Activated CD4-positive, alpha-beta T cell treated with anti-CD3 and anti-CD28 coated beads, Interleukin-2, Interleukin-4, amounts not matched to agents 100 ng/mL and 50 ng/mL, durations not matched to agents 16 hours and 8 hours (primary cell): ENCODE results near the gene SHH.

Source experiments
- DNase-seq: peaks from one replicate; pipeline ENCODE4 v3.0.0-alpha.2; 2020; ENCODE audit warnings: low spot score

Gene SHH

DNA sequence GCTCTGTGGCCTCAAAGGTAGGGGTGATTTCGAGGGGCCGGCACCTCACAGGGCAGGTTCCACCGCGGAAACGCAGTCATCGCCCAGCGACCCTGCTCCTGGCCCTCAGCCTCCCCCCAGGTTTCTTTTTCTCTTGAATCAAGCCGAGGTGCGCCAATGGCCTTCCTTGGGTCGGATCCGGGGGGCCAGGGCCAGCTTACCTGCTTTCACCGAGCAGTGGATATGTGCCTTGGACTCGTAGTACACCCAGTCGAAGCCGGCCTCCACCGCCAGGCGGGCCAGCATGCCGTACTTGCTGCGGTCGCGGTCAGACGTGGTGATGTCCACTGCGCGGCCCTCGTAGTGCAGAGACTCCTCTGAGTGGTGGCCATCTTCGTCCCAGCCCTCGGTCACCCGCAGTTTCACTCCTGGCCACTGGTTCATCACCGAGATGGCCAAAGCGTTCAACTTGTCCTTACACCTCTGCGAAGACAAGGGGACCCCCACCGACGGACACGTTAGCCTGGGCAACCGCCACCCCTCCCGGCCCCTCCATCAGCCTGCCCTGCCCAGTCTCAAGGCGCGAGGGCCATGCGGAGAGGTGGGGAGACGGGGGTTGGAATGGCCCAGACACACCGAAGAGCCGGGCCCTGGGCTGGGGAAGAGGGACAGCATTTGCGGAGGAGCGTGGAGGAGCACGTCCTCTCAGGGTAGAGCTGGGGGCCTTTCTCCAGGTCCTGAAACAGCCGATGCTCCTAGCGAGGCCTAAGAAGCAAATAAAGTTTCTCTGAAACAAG, 6.0 kb downstream of the SHH start:
- DNase-seq, result no peak

DNA sequence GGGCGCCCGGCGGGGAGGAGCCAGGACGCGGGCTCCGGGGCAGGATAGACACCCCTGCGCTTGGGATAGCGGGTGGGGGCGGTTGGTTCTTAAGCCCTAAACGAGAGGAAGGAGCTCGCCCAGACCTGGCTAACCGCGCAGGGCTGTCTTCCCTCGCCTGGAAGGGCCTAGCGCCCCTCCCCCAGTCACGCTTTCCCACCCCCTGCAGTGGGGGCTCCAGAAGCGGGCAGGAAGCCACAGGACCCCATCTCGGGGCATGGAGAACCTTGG, 6.5 kb downstream of the SHH start:
- DNase-seq, result no peak

GRCh38 chr7:155804897-155805825, 7.1 kb downstream of the SHH start:
- DNase-seq, result peak; percentile 54

GRCh38 chr7:155804431-155804831, 7.8 kb downstream of the SHH start:
- no peak for DNase-seq

- DNase-seq, result no peak
Observed at GRCh38 chr7:155803418-155804376, 8.6 kb downstream of the SHH start.

DNA sequence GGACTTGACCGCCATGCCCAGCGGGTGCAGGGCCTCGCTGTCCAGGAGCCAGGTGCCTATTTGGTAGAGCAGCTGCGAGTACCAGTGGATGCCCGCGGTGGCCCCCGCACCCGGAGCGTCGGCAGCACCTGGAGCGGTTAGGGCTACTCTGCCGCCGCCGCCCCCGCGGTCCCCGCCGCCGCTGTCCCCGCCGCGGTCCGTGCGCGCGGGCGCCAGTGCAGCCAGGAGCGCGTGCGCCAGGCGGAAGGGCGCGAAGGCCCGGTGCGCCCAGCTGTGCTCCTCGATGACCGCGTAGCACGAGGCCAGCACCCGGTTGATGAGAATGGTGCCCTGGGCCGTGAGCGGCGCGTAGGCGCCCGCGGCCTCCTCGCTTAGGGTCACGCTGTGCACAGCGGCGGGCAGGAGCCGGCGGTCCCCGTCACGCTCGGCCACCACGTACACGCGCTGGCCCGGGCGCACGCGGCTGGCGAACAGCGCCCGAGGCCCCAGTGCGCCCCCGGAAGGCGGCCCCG, 9.3 kb downstream of the SHH start:
- DNase-seq, result no peak

DNA sequence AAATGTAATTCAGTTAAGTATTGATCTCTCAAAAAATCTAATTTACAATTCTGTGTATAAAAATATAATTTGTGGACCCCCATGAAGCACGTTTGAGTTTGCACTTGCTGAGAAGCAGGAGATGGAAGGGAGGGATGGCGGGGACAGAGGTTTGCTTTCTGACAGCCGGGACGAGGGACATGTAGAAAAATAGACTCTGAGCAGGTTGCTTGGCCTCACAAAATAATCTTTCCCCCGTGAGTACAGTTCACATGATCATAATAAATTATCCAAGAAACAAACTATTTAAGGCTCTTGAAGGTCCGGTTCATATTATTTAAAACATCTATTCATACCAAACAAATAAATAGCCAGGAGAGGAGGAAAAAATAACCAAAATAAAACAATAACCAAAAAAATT, 10.0 kb downstream of the SHH start:
- DNase-seq, result no peak

DNA sequence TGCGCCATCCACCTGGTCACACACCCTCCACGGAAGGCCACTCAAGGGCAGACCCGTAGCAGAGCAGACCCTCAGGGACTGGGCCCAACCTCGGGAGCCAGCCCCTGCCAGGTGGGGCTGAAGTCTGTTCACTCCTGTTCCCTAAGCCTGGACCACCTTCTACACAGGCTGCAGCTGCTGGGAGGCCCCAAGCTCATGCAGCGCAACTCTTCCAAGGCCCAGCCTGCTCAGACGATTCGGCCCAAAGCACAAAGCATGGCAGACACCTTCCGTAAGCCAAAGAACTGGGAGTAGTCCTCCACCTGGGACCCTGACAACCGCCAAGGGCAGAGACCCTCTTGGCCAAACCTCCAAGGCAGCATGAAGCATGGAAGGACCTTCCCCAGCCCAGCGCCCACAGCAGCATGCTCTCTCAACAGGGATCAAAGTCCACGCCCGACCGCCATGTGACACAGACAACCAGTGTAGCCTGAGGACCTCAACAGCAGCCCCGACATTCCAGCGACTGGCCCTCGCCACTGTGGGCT, 11.5 kb downstream of the SHH start:
- DNase-seq, result no peak

- no peak for DNase-seq
Observed at GRCh38 chr7:155800301-155800700, 12.0 kb downstream of the SHH start.

DNA sequence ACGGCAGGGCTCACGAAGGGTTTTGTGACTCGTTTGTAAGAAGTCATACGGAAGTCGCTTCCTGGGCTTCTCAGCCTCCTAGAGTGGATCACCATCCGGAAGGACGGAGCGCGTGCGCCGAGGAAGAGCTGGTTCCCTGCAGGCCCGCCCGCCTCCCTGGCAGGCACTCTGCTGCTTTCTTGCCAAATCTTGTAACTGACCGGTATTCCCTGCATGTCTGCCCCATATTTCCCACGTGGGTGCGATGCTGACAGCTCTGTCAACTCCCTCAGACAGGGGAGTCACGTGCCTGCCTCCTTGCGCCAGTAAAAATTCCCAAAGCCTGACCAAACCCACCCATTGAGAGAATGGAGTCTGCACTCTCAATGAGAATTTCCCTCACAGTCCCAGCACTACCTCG, 12.7 kb downstream of the SHH start:
- no peak for DNase-seq

DNA sequence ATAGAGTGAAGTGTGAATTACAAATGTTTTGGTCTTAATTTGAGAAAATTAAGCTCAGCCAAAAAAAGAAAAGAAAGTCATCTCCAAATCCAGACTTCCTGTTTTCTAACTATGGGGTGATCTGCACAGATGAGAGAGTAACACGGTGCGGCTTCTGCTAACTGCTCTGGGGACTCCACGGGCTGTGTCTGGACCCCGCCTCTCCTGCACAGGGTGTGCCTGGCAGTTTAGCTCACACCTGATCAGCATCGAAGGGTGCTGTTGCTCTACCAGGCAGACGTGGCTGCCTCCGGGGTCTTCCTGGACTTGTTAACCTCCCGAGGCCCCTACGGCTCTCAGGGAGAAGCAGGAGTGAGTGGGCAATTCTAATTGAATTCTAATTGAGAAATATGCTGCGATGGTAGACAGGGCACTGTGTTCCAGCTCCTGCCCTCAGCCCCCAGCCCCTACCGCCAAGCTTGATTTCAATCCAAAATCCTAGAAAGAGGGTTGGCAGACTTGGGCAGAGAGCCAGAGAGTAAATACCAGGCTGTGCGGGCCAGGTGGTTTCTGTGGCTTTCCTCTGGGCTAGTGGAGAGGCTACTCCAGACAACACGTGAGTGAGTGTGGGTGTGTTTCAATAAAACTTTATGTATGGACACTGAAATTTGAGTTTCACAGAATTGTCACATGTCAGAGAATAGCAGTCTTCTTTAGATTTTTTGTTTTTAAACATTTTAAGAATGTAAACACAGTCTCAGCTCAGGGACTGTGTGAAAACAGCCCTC, 13.4 kb downstream of the SHH start:
- DNase-seq, result no peak

GRCh38 chr7:155797262-155798250, 14.7 kb downstream of the SHH start:
- no peak for DNase-seq

DNA sequence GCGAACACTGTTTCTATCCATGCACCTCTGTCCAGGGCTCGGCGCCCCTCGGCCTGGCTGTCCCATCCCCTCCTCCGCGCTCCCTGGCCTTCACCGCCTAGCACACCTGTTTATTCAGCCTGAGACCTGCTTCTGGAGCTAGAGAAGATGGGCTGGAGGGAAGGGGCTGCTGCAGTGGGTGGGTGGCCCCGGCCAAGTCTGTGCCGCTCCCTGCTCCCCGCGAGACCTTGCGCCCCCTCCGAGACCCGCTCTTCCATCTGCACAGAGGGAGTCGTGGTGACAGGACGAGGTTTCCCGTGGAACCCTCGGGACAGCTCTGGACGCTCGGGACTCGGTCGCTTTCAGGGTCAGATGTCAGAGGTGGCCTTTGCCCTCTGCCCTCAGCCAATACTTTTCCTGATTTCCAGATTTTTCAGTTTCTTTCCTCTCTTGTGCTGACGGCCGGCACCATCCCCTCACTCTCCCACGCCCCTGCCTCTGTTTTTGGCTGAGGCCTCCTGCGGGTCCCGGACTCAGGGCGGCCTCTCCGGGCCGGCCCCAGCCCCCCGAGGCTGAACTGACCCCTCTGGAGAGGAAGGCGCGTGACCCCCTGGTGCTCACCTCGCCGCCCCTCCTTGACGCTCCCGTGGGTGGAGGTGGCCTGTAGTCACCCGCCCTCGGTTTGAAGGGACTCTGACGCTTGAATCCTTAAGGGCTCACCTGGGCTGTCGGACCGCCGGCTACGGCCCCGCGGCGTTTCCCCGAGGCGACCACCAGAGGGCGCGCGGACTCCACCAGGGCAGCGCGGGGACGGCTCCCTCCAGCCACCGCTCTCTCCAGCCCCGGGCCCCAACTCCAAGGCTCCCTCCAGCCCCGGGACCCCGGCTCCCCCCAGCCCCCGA, 15.6 kb downstream of the SHH start:
- DNase-seq, result peak; percentile 67

DNA sequence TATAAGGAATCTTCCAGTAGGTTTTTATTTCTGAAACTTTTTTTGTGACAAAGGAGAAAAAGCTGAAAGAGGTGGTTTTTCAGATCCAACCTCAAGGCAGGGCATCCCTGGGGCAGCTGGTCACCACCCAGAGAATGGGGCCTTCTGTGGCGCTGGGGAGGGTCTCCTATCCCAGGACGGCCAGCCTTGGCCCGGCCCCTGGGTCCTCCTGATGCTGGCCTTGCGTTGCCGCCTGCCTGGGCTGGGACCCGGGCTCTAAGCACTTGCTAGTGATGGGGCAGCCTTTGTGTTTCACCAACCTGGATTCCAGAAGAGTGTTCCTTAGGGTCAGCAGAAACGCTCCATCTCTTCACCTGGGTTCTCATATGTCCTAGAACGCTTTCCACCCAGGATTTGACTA, 16.3 kb downstream of the SHH start:
- no peak for DNase-seq

DNA sequence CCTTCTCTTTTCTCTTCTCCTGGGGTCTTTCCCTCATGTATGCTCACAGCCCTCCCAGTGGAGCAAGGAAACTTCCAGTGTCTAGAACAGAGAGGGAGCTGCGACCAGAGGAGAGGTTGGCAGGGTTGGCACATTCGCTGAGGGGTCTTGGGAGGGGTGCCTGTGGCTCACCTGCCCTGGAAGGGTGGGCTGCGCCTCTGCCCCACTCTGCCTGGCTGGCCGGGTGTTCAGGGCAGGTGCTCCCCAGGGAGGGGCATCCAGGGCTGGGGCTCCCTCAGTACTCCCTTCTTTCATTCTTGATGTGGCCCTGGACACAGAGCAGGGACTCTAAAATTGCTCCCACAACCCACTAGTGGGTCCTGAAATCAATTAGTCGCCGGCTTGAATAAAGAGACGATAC, 16.9 kb downstream of the SHH start:
- no peak for DNase-seq

GRCh38 chr7:155794196-155794595, 18.1 kb downstream of the SHH start:
- no peak for DNase-seq

GRCh38 chr7:155793720-155794119, 18.5 kb downstream of the SHH start:
- DNase-seq, result no peak

DNA sequence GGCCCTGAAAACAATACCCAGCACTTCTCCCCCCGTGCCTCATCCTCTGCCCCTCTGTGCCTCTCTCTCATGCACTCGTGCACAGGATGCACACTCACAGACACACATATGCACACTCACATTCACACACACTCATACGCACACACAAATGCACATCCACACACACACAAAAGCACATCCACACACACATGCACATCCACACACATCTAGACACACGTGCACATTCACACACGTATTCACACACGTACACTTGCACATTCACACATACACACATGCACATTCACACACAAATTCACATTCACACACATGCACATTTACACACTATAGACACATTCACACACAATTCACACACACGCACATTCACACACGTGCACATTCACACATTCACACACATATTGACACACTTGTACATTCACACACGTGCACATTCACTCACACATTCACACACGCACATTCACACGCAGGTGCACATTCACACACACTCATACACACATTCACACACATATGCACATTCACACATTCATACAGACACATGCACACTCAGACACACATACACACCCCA, 19.2 kb downstream of the SHH start:
- no peak for DNase-seq
